Measurements from ENCODE around the gene LMO7.

- TF ChIP-seq CTCF (IDR thresholded peaks at IDR 0.05) (no peak), POLR2A (IDR thresholded peaks at IDR 0.05) (no peak), POLR2AphosphoS5 (IDR thresholded peaks at IDR 0.05) (no peak), EP300 (IDR thresholded peaks at IDR 0.05) (no peak)
These were observed 239.3 kb downstream of the LMO7 start for GRCh38 chr13:75875450-75875849.

All from stomach (tissue), 4 donors.